Neuronal stem cell (in vitro differentiated cells): ENCODE results near the gene DLG2.

Experiments
- DNase-seq: peaks from one replicate; pipeline ENCODE4 v3.0.0-alpha.2; 2013; ENCODE audit warnings: low spot score
- H2AFZ ChIP-seq: one replicate; pipeline ENCODE4 v1.6.1; 2013; ENCODE audit warnings: mild to moderate bottlenecking, low read length, inconsistent platforms
- H2AK5ac ChIP-seq: 2 replicates; pipeline ENCODE4 v1.6.1; 2013; ENCODE audit warnings: low read depth, mild to moderate bottlenecking, inconsistent platforms, low read length, moderate library complexity, mixed read lengths
- H2BK120ac ChIP-seq: 2 replicates; pipeline ENCODE4 v1.6.1; 2013; ENCODE audit warnings: low read depth, mild to moderate bottlenecking, inconsistent platforms, low read length, moderate library complexity, mixed read lengths
- H2BK12ac ChIP-seq: one replicate; pipeline ENCODE4 v1.6.1; 2013; ENCODE audit warnings: low read length, inconsistent platforms
- H2BK15ac ChIP-seq: 2 replicates; pipeline ENCODE4 v1.6.1; 2013; ENCODE audit warnings: mild to moderate bottlenecking, low read length, inconsistent platforms, mixed read lengths
- H2BK5ac ChIP-seq: one replicate; pipeline ENCODE4 v1.6.1; 2013; ENCODE audit warnings: inconsistent platforms, mild to moderate bottlenecking, low read length, moderate library complexity
- H3K14ac ChIP-seq: one replicate; pipeline ENCODE4 v1.6.1; 2013; ENCODE audit warnings: low read length, inconsistent platforms
- H3K18ac ChIP-seq: 2 replicates; pipeline ENCODE4 v1.6.1; 2013; ENCODE audit warnings: low read length, inconsistent platforms
- H3K23ac ChIP-seq: 2 replicates; pipeline ENCODE4 v1.6.1; 2013; ENCODE audit warnings: low read depth, mild to moderate bottlenecking, mixed read lengths, low read length, inconsistent platforms; ENCODE audit not compliant: poor library complexity
- H3K27ac ChIP-seq: replicated peaks from 3 replicates; pipeline ENCODE4 v1.5.1; 2013; ENCODE audit warnings: low read length, inconsistent platforms
- H3K27me3 ChIP-seq, 3 experiments: 2 replicates each; pipeline ENCODE4 v1.6.1; 2013; ENCODE audit warnings: low read length in 3 of 3, mild to moderate bottlenecking in 2 of 3, inconsistent platforms in 1 of 3, low read depth in 1 of 3, mixed read lengths in 1 of 3, moderate library complexity in 1 of 3; ENCODE audit not compliant: control insufficient read depth in 3 of 3, insufficient read depth in 3 of 3
- H3K36me3 ChIP-seq, 2 donors: replicated peaks in 1 of 2; 2 replicates each; pipeline ENCODE4 v1.6.1; 2013; ENCODE audit warnings: low read length in 2 of 2; ENCODE audit not compliant: control insufficient read depth in 2 of 2, insufficient read depth in 2 of 2
- H3K4ac ChIP-seq: 2 replicates; pipeline ENCODE4 v1.6.1; 2013; ENCODE audit warnings: inconsistent platforms, mild to moderate bottlenecking, low read length, moderate library complexity
- H3K4me1 ChIP-seq, 2 donors: 1 replicate in 1 of 2; 2 replicates in 1 of 2; pipeline ENCODE4 v1.6.1; 2013; ENCODE audit warnings: low read length in 2 of 2, low read depth in 1 of 2; ENCODE audit not compliant: control insufficient read depth in 2 of 2, insufficient read depth in 1 of 2
- H3K4me2 ChIP-seq: one replicate; pipeline ENCODE4 v1.6.1; 2013; ENCODE audit warnings: mild to moderate bottlenecking, low read length, inconsistent platforms; ENCODE audit not compliant: insufficient read depth, poor library complexity, severe bottlenecking
- H3K4me3 ChIP-seq, 2 donors: 2 replicates each; pipeline ENCODE4 v1.5.1; 2013; ENCODE audit warnings: low read length in 2 of 2, mild to moderate bottlenecking in 2 of 2, inconsistent platforms in 1 of 2, moderate library complexity in 1 of 2
- H3K79me1 ChIP-seq: one replicate; pipeline ENCODE4 v1.6.1; 2013; ENCODE audit warnings: low read depth, mild to moderate bottlenecking, inconsistent platforms, low read length, moderate library complexity
- H3K9ac ChIP-seq: one replicate; pipeline ENCODE4 v1.6.1; 2013; ENCODE audit warnings: mild to moderate bottlenecking, low read depth, low read length, inconsistent platforms; ENCODE audit not compliant: poor library complexity
- H3K9me3 ChIP-seq, 2 donors: replicated peaks in 1 of 2; 2 replicates each; pipeline versions ENCODE3 to v1.6.1; 2013; ENCODE audit warnings: low read length in 2 of 2, mild to moderate bottlenecking in 2 of 2, inconsistent platforms in 1 of 2, low read depth in 1 of 2, mixed read lengths in 1 of 2, moderate library complexity in 1 of 2; ENCODE audit not compliant: control insufficient read depth in 2 of 2, insufficient read depth in 1 of 2
- H4K8ac ChIP-seq: one replicate; pipeline ENCODE4 v1.6.1; 2013; ENCODE audit warnings: low read depth, mild to moderate bottlenecking, inconsistent platforms, low read length, moderate library complexity
- H4K91ac ChIP-seq: one replicate; pipeline ENCODE4 v1.6.1; 2013; ENCODE audit warnings: low read length, low read depth, mild to moderate bottlenecking, inconsistent platforms; ENCODE audit not compliant: poor library complexity
- WGBS, 2 donors: extraction: QIAGEN DNeasy Blood & Tissue Kit; methylation state at CpG; one replicate each; pipeline ENCODE4 v1.1.7; 2013; ENCODE audit warnings: missing lambda C conversion rate in 2 of 2, mixed read lengths in 1 of 2; ENCODE audit not compliant: insufficient read length in 2 of 2, insufficient replicate concordance in 1 of 2; ENCODE audit errors: extremely low coverage in 2 of 2; 5-methylcytosine and 5-hydroxymethylcytosine counted together

The DLG2 gene

DNA sequence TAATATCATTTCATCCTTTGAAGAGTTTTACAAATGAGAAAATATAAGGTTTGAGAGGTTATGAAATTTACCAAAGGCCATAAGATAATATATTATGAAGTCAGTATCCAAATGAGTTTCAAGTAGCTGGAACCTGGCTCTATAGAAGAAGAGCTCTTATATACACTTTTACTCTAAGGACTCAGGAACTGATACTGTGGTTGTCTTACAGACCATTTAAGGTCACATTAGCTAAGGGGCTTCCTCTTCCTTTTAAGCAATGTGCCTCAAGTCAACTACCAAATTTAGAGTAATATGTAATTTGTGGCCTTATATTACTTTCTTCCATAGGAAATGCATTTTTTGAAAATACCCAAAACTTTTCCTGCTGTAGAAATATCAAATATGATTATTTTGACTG, 369.3 kb downstream of the DLG2 start:
- Histone ChIP-seq H3K23ac (no peak overlapping the region), H2BK12ac (no peak overlapping the region), H3K4ac (no peak overlapping the region), H4K8ac (no peak overlapping the region), H3K27me3 (no peaks in the 10 kb centered on the region), H4K91ac (no peak overlapping the region), H3K9ac (no peak overlapping the region), H2BK5ac (no peak overlapping the region), H2BK15ac (no peak overlapping the region), H3K4me1 (no peaks in the 10 kb centered on the region), H3K4me3 (no peak overlapping the region), H3K79me1 (no peaks in the 10 kb centered on the region), H3K4me2 (no peak overlapping the region), H2BK120ac (no peak overlapping the region), H3K9me3 (peaks cover 0 to 2% of the 10 kb centered on the region in 2 donors), H3K14ac (no peak overlapping the region), H3K18ac (no peak overlapping the region), H2AK5ac (no peak overlapping the region), H2AFZ (no peak overlapping the region), H3K27ac (no peak overlapping the region), H3K36me3 (no peaks in the 10 kb centered on the region)
- DNase-seq: no peak

DNA sequence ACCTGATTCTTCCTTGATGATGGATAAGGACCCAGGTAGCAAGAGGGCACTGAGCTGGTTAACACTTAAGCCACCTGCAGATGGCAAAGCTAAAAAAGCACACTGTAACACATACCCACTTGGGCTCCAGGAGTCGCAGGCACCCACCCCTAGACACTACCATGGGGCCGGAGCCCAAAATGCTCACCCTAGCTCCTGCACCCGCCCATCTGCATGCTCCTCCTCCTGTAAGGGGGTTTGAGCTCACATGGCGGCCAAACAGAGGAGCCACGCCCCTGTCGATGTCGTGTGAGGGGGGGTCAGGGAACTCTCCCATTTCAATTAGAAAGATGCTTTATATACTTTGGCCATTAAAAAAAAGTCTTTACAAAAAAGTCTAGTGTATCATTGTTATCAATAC, 370.7 kb downstream of the DLG2 start:
- WGBS, 2 donors: no CpG with 5 or more reads among the region's 7 CpGs
- no peak overlapping the region for H3K9ac ChIP-seq
- no peak overlapping the region for H3K4me3 ChIP-seq
- H3K9me3 ChIP-seq: peaks cover 0 to 2% of the 10 kb centered on the region in 2 donors
- H2BK120ac ChIP-seq: no peak overlapping the region
- H4K91ac ChIP-seq: no peak overlapping the region
- no peak overlapping the region for H2AFZ ChIP-seq
- H2BK12ac ChIP-seq: no peak overlapping the region
- no peak overlapping the region for H3K14ac ChIP-seq
- no peaks in the 10 kb centered on the region for H3K36me3 ChIP-seq
- no peak overlapping the region for H2AK5ac ChIP-seq
- no peak overlapping the region for H3K18ac ChIP-seq
- no peaks in the 10 kb centered on the region for H3K4me1 ChIP-seq
- H3K23ac ChIP-seq: no peak overlapping the region
- H4K8ac ChIP-seq: no peak overlapping the region
- no peak overlapping the region for H3K27ac ChIP-seq
- no peak for DNase-seq
- H2BK5ac ChIP-seq: no peak overlapping the region
- no peak overlapping the region for H3K4ac ChIP-seq
- no peak overlapping the region for H2BK15ac ChIP-seq
- no peaks in the 10 kb centered on the region for H3K27me3 ChIP-seq
- no peaks in the 10 kb centered on the region for H3K79me1 ChIP-seq
- no peak overlapping the region for H3K4me2 ChIP-seq

DNA sequence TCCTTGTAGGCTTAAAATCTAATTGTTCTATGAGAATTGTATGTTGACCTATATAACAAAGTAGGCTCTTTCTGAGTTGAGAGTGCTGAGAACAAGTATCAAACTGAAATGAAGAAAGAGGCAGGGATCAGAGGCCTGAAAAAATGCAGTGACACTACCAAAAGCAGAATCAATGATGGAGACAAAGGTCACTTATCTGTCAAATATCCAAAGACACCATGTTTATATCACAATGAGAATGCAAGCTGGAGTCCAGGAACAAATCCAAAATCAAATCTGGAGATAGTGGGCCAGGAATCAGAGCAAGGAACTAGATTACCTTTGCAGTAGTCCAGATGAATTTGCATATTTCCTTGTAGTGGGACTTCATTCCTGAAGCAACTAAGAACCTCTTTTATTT, 377.7 kb downstream of the DLG2 start:
- Histone ChIP-seq H2BK120ac (no peak overlapping the region), H3K4ac (no peak overlapping the region), H3K36me3 (no peaks in the 10 kb centered on the region), H4K91ac (no peak overlapping the region), H3K27ac (no peak overlapping the region), H2AK5ac (no peak overlapping the region), H3K4me2 (no peak overlapping the region), H3K23ac (no peak overlapping the region), H2BK5ac (no peak overlapping the region), H3K27me3 (no peaks in the 10 kb centered on the region), H3K14ac (no peak overlapping the region), H2AFZ (no peak overlapping the region), H3K4me1 (no peaks in the 10 kb centered on the region), H4K8ac (no peak overlapping the region), H3K18ac (no peak overlapping the region), H2BK15ac (no peak overlapping the region), H3K4me3 (no peak overlapping the region), H3K9me3 (peaks cover 0 to 2% of the 10 kb centered on the region in 2 donors), H3K9ac (no peak overlapping the region), H3K79me1 (no peaks in the 10 kb centered on the region), H2BK12ac (no peak overlapping the region)
- no peak for DNase-seq

DNA sequence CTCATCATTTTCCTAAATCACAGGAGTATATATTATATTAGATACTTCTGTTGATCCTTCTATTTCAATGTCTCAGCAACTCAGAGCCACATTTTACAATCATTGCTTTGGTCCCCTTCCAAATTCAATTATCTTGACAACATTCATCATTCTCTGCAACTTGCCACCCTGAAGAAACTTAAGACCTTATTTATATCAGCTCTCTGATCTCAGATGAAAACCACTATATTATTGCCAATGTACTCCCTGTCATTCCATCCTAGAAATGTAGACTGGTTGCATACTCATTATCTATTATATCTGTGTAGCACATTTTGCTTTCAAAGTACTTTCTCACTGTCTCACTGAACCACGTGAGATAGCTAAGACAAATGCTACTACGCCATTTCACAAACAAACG, 379.3 kb downstream of the DLG2 start:
- Histone ChIP-seq H3K9me3 (no peaks in the 10 kb centered on the region), H3K9ac (no peak overlapping the region), H3K23ac (no peak overlapping the region), H4K8ac (no peak overlapping the region), H3K14ac (no peak overlapping the region), H2BK5ac (no peak overlapping the region), H3K27me3 (no peaks in the 10 kb centered on the region), H2BK120ac (no peak overlapping the region), H2BK12ac (no peak overlapping the region), H4K91ac (no peak overlapping the region), H3K4me3 (no peak overlapping the region), H3K4me1 (no peaks in the 10 kb centered on the region), H3K18ac (no peak overlapping the region), H3K4ac (no peak overlapping the region), H2AK5ac (no peak overlapping the region), H3K27ac (no peak overlapping the region), H2BK15ac (no peak overlapping the region), H3K4me2 (no peak overlapping the region), H3K36me3 (no peaks in the 10 kb centered on the region), H3K79me1 (no peaks in the 10 kb centered on the region), H2AFZ (no peak overlapping the region)
- no peak for DNase-seq
- WGBS, 2 donors: no CpG with 5 or more reads among the region's 3 CpGs
